Activated CD4-positive, alpha-beta T cell treated with anti-CD3 and anti-CD28 coated beads, Interleukin-2, amount 50 U/mL, for 24 hours (primary cell): ENCODE data around the gene HSPBP1.
"Not testable (repeated sequence)": the region's sequence is repeated elsewhere in the genome, so short reads cannot be mapped to it uniquely, and the experiment has no call there.

Experiments used
- DNase-seq, 2 donors: peaks; one replicate each; pipeline ENCODE4 v3.0.0-alpha.2; 2020; ENCODE audit warnings: low read depth in 1 of 2, low spot score in 1 of 2

The HSPBP1 gene, protein sequence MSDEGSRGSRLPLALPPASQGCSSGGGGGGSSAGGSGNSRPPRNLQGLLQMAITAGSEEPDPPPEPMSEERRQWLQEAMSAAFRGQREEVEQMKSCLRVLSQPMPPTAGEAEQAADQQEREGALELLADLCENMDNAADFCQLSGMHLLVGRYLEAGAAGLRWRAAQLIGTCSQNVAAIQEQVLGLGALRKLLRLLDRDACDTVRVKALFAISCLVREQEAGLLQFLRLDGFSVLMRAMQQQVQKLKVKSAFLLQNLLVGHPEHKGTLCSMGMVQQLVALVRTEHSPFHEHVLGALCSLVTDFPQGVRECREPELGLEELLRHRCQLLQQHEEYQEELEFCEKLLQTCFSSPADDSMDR

DNA sequence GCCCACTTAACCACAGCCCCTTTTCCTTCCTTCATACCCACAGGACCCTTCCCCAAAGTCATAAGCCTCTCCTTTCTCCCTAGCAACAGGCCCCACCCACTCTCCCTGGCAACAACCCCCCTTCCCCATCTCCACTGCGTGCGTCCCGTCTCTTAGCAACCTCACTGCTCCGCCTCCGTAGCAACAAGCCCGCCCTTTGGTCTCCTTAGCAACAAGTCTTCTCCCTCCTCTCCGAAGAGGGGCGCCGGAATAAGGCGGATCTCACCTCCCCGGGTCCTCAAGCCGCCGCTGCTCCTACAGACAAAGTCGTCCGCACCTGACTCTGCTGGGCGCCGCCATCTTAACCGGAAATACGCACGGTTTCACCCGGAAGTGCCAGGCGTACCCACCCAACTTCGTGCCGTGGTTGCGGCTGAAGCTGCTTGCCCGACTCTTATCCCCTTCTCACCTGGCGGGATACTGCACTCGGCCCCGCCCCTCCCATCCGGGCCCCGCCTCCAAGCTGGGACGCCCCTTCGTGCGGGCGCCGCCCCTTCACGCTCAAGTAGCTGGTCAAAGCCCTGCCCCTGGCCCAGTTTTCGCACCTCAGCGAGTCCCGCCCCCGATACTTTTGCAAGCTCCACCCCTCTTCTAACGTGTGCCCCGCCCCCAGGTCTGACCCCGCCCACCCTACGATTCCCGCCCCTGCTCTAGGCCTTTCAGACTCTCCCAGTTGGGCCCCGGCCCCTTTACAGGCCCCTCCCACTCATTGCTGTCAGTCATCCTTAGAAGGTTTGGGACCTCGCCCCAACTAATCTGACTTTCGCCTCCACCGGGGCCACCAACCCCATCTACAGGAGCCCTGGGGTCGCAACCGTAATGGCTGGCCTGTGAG, at the start of gene HSPBP1:
Gene HSPBP1 (minus strand): TSS at position 341 of the 874 bp plus-strand sequence. CDS start 502 bp downstream, outside the sequence.
- peak; percentile 92 for DNase-seq

DNA sequence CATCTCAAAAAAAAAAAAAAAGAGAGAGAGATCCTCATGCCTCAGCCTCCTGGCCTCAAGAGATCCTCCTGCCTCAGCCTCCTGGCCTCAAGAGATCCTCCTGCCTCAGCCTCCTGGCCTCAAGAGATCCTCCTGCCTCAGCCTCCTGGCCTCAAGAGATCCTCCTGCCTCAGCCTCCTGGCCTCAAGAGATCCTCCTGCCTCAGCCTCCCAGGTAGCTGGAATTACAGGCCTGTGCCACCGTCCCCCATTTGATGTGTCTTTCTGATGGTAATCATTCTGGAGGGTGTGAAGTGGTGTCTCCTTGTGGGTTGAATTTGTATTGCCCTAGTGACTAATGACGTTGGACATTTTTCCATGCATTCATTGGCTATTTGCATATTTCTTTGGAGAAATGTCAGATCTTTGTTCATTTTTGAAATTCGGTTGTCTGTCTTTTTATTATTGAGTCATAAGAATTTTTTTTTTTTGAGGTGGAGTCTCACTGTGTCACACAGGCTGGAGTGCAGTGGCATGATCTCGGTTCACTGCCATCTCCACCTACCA, 48.9 kb upstream of the HSPBP1 start:
- not testable (repeated sequence) for DNase-seq

DNA sequence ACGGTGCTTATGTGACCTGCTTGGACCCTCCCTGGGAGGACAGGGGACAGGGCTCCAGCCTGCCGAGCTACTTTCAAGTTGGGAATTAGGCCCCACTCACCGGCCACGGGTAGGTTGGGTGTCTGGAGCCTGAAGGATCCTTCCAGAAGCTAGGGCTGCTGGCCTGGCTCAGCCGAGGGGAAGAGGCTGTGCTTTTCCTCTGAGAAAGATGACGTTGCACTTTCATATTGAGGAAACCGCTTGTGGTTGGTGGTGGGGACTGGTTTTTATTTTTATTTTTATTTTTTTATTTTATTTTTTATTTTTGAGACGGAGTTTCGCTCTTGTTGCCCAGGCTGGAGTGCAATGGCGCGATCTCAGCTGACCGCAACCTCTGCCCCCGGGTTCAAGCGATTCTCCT, 45.3 kb upstream of the HSPBP1 start, which contains the start of gene TMEM150B:
Gene TMEM150B (minus strand): TSS at position 170 of the 400 bp plus-strand sequence. CDS start 4,305 bp downstream, outside the sequence.
- no peak for DNase-seq

DNA sequence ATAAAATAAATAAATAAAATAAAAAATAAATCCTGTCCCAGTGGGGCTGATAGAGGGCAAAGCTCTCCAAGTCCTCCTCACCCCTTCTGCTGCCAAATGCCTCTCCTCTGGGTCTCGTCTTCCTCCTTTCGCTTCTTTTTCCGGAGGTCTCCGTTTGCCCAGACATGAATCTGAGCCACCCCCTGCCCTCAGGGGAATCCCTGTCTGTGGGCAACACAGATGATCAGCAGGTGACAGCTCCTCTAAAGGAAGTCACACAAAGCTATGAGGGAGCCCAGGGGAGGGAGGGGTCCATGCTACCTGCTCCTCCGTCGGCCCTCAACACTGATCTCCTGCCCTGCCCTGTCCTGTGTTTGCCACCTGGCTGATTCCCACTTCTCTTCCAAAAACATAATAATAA, 44.8 kb upstream of the HSPBP1 start:
- DNase-seq: no peak

DNA sequence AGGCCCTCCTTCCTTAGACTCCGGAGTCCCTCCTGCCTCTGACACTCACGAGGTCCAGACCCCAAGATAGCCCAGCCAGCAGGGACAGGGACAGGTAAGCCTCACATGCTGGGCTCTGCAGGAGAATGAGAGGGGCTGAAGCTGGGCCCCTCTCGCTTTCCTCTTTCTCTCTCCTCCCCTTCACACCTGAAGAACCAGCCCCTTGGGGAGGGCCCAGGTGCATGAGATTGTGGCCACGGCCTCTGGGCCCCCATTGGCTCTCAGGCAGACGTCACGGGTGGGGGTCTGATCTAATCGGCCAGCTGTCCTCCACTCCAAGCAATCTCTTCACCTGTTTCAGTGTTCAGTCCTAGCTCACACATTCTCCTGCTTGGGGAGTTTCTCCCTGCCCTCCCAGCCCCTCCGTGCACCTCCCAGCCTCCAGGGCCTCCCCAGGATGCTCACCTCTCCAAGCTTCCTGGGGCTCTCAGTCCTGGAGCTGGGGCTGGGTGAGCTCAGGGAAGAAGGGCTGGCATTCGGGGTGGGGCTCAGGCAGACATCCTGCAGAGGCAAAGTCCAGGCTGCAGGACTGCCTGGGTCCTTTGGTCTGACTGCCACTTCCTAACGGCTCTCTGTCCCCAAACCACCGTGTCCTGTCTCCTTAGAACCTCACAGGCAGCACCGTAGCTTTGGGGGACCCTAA, 42.4 kb upstream of the HSPBP1 start:
- no peak for DNase-seq

DNA sequence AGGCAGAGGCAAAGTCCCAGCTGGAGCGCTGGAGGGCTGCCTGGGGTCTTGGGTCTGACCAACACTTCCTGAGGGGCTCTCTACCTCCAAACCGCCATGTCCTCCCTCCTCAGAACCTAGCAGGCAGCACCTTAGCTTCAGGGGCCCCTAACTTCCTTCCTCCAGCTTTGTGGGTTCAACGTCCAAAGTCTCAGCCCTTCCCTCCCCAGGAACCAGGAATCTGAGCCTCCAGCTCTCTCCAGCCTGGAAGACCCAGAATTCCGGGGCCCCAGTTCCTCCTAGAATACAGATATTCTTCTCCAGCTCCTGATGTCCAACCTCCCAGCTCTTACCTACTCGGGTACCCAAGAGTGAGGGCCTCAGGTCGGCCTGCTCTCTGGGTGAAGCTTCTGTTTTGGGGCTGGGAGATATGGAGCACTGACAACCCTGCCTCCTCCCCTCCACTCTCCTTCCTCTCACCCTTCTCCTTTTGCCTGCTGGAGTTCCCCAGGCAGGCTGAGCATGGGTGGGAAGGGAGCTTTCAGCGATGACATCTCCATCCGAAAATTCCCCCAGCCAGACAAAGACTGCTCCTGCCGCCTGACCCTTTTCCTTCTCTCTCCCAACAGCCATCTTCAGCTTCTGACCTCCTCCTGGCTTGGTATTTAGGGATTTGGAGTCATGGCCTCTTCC, 41.7 kb upstream of the HSPBP1 start:
- DNase-seq: no peak

DNA sequence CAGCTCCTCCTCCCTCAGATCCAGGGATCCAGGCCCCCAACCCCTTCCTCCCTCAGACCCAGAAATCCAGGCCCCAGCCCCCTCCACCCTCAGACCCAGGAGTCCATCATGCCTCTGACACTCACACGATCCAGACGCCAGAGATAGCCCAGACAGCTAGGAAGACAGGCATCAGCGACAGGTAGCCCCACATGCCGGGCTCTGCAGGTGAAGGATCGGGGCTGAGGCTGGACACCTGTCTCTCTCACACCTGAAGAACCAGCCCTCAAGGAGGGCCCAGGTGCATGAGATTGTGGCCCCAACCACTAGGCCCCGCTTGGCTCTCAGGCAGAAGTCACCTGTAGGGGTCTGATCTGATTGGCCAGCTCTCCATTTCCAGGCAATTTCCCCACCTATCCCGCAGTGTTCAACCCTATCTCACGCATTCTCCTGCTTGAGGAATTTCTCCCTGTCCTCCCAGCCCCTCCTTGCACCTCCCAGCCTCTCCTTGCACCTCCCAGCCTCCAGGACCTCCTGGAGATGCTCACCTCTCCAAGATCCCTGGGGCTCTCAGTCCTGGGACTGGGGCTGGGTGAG, 41.0 kb upstream of the HSPBP1 start:
- DNase-seq: no peak

DNA sequence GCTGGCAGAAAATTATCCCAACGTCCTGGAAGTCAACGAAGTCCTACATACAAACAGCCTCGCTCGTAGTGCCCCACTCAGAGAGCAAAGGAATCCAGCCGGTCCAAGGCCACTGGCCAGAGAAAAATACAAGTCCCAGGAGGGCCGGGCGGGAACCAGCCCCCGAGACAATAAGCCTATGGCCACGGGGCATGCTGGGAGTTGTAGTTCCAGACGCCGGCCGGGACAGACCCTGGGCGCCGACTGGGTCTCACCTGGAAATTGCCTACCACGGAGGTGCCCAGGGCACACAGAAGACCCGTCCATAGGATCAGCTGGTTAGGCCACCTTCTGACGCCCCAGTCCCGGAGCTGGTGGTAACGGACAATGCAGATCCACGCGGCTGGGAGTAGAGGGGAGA, 39.9 kb upstream of the HSPBP1 start:
- no peak for DNase-seq

DNA sequence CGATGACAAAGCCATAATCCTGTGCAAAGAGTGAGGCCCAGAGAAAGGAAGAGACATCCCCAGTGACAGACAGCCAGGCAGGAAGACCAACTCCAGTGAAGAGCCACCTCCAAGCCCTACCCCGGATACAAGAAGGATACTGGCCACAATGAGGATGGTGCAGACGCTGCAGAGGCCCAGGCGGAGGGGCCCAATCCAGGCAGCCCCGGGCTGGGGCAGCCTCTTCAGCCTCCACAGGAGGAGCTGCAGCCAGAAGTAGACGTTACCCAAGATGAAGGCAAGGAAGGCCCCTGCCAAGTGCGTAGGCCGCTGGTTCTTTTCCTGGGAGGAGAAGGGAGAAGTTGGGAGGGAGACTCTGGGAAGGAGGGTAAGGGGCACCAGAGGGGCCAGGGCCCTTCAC, 36.7 kb upstream of the HSPBP1 start:
- DNase-seq: no peak

DNA sequence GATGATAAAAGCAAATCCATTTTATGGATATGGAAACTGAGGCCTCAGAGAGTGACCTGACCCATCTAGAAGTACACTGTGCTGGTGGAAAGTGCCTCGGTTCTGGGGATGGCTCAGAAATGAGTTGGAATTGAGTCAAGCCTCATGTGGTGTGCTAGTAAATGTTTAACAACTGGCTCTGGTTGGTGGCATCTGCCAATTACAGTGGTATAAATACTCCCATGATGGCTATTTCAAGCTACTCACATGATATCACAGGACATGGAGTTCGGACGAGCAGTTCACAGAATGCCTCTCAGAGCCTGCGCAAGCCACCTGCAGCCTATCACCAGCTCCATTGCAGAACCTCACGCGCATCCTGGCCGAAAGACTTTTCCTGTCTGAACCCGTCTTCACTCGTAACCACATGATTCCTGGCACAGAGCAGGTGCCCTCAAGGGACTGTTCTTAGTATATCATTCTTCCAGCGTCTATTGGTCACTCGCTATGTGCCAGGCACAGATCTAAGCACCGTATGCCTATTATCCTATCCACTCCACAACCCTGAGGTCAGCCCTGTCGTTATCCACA, 36.1 kb upstream of the HSPBP1 start:
- no peak for DNase-seq

DNA sequence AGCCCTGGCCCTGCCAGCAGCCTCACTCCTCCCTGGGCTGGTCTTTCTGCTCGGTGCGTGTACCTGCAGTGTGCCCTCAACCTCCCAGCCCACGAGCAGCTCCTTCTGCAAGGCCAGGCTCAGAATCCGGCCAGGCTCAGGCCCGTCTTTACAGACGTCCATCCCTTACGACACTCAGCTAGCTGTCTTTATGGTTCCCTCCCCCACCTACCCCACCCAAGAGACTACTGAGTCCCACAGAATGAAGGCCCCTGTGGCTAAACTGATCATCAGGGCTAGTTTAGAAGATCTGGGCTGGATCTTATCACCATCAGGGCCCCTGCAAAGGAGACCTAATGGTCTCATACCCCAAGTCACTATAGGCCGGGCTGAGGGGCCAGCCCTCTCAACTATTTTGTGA, 34.5 kb upstream of the HSPBP1 start:
- DNase-seq: no peak

DNA sequence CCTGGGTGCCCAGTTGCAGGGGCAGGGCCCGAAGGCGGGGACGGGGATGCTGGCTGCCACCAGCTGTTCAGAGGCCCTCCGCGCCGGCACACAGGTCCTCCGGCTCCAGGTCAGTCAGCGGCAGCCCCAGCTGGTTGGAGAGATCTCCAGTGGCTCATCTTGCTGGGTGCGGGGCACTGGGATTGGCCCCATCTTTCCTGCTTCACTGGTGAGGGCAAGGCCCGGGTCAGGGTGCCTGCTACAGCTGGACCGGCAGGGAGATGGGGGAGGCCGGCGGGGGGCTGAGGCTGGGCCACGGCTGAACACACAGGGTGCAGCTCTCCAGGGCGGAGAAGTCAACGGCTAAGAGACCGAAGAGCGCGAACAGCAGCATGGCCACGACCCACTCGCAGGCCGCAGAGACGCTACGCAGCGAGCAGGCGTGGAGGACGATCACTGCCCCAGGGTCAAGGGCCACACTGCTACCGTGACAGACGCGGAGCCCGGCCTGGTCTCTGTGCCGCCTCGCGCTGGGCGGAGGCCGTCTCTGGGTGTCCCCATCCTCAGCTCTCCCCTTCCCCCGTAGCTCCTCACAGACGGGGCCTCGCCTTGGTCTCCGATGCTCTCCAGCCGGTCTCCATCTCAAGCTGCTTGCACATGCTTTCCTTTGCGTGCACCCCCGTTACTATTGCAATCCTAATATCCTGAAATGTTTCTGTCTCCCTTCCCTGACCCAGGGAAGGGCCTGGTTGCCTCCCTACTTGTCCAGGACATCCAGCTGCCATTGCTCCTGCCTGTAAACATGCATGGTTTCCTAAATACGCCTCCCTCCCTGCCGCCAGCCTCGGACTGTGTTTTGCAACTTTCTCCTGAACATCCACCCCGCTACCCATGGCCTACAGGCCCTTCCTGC, 33.0 kb upstream of the HSPBP1 start:
- DNase-seq: no peak

DNA sequence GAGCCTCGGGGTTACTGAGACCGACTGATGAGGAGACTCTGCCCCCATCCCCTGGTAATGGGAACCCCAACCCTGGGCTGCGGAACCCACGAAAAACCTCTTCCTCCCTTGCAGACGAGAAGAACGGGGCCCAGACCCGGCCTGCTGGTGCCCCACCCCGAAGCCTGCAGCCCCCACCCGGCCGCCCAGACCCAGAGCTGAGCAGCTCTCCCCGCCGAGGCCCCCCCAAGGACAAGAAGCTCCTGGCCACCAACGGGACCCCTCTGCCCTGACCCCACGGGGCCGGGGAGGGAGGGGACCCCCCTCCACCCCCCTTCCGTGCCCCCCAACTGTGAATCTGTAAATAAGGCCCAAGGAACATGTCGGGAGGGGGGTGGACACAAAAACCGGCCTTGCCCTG, 31.9 kb upstream of the HSPBP1 start:
- DNase-seq: no peak

DNA sequence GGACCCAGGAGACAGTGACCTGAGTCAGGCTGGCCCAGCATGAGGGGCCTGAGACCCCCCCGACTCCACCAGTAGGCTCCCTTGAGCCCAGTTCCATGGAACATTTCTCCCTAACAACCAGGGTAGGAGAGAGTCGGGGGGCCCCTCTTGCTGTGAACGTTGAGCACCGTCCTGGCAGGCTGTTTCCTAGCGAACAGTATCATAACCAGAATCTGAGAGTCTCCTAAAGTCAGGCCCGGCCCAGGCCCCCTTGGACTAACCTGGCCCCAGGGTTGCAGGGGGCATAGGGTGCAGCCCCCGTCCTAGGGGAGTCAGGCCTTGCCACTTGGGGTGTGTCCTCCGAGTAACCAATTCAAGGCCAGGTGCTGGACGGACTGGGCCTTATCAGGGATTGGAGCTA, 31.5 kb upstream of the HSPBP1 start:
- no peak for DNase-seq

DNA sequence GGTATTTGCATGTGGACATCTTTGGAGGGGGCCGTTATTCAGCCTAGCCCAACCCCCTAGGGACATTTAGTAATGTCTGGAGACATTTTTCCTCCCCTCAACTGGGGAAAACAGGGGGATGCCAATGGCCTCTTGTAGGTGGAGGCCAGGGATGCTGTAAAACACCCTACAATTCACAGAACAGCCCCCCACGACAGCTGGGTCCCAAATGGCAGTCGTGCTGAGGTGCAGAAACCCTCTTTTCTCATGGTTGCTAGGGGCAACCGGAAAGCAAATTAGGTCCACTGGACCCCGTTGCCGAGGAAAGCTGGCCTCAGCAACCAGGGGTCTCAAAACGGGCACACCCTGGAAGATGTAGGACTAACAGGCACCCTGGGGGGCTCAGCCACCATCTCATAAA, 30.6 kb upstream of the HSPBP1 start:
- DNase-seq: no peak

DNA sequence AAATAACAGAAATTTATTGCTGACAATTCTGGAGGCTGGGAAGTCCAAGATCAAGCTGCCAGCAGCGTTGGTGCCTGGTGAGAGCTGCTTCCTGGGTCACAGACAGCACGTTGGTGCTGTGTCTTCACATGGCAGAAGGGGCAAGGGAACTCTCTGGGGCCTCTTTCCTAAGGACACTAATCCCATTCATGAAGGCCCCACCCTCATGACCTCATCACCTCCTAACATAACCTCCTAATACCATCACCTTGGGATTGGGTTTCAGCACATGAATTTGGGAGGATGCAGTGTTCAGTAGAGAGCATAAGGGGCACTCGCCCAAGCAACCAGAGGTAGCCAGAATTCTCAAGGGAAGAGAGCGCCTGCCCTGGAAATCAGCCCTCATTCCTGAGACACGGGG, 29.5 kb upstream of the HSPBP1 start:
- no peak for DNase-seq

DNA sequence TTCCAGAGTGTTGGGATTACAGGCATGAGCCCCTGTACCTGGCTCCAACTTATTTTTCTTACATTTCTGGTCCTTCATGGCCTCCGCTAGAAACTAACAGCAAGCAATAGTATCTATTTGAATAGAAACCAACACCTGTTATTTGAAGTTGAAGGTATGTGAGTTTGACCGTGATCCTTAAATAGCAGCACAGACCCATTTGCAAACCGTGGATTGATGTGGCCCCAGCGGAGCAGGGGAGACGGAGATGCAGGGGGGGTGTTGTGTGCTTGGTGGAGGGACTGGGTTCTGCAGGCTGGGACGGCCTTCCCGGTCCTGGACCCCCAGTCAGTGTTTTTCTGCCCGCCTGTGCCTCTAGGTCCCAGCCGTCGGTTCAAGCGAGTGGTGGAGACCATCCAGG, 28.4 kb upstream of the HSPBP1 start:
- no peak for DNase-seq

DNA sequence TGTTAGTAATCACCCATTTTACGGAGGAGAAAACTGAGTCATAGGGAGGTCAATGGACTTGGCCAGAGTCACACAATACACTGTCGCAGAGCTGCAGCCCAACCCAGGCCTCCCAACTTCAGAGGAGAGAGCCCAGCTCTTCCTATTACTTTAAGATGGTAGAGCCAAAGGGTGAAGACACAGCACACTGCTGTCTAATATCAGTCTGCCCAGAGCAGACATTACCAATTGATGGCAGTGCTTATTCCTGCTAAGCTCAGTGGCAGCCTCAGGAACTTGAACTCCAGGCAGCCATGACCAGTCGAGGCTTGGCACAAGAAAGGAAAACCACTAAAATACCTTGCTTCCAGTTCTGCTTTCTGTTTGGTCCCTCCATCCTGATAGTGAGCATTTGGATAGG, 26.8 kb upstream of the HSPBP1 start:
- no peak for DNase-seq

DNA sequence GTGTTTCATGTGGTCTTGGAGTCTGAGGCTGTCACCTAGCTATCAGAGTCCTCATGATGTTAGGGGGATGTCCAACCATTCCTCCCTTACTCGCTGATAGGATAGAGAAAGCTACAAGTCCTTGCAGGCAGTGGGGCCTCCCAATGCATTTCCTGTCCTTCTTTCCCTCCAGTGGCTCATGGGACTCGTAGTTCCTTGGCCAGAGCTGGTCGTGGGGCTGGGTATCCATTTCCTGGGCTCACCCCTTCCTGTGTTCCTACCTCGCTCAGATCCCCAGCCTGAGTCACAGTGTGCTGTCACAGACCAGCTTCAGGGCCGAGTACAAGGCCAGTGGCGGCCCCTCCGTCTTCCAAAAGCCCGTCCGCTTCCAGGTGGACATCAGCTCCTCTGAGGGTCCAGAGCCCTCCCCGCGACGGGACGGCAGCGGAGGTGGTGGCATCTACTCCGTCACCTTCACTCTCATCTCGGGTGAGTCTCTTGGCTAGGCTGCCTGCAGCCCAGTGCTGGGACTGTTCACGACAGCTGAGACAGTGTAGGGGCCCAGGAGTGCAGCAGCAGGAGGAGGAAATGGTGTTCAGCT, 26.2 kb upstream of the HSPBP1 start:
- no peak for DNase-seq
